Activated CD4-positive, alpha-beta T cell treated with anti-CD3 and anti-CD28 coated beads for 1 hour (primary cell): ENCODE measurements around the gene NKPD1.
A peak's percentile ranks its signal among the peaks of the same experiment; 100 is the strongest.

Experiments used
- DNase-seq: peaks from one replicate; pipeline ENCODE4 v3.0.0-alpha.2; 2020

The NKPD1 gene

GRCh38 chr19:45160870-45161737 lies at the start of gene NKPD1:
Gene NKPD1 (minus strand): TSS chr19:45160982. CDS start chr19:45160150, 832 bp downstream.
- DNase-seq = no peak

- DNase-seq = no peak
These were observed 45.5 kb upstream of the NKPD1 start for GRCh38 chr19:45206328-45206727.

DNA sequence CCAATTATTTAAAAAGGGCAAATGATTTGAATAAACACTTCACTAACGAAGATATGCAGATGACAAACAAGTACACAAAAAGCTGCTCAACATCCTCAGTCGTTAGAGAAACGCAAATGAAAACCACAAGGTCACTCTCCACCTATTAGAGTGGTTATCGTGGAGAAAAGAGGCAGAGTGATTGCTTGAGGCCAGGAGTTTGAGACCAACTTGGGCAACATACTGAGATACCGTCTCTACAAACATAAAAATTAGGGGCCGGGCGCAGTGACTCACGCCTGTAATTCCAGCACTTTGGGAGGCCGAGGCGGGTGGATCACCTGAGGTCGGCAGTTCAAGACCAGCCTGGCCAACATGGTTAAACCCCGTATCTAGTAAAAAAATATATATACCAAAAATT lies 45.0 kb upstream of the NKPD1 start:
- no peak for DNase-seq

DNA sequence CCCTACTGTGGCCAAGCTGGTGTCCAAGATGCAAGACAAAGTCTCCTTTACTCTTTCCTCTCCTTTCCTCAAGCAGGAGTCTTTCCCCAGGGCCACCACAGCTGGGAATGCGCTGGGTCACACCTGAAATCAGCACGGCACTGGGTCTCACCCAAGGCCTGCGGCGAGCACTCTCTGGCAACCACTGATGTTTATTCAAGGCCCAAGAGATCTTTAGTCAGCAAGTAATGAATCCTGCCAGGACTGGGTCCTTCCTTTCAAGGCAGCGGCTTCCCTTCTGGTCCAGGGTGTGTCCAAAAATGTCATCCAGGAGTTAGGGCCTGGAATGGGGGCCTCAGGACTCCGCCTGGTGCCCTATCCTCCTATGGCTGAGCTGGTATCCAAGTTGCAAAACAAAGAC lies 41.9 kb upstream of the NKPD1 start:
- DNase-seq = no peak

- DNase-seq = no peak
These were observed 39.8 kb upstream of the NKPD1 start for GRCh38 chr19:45200568-45200967.

DNA sequence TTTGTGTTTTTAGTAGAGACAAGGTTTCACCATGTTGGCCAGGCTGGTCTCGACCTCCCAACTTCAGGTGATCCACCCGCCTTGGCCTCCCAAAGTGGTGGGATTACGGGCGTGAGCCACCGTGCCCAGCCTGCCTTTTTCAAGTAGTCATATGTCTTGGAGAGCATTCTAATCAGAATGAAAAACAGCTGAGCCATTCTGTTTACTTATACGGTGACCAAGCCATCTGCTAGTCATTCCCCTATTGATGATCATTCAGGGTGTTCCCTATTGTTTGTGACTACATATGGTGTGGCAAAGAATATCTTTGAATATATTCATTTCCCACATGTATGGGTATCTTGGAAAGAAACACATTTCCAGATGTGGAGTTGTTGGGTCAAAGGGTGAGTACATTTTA lies 35.0 kb upstream of the NKPD1 start:
- DNase-seq = no peak

GRCh38 chr19:45191375-45191774 lies 30.6 kb upstream of the NKPD1 start:
- no peak for DNase-seq

DNA sequence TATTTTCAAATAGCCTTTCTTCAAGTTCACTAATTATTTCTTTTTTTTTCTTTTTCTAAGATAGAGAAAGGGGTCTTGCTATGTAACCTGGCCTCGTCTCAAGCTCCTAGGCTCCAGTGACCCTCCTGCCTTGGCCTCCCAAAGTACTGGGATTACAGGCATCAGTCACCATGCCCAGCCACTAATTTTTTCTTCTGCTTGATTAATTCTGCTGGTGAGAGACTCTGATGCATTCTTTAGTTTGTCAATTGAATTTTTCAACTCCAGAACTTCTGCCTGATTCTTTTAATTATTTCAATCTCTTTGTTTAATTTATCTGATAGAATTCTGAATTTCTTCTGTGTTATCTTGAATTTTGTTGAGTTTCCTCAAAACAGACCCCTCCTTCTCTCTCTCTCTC lies 29.2 kb upstream of the NKPD1 start:
- no peak for DNase-seq

DNA sequence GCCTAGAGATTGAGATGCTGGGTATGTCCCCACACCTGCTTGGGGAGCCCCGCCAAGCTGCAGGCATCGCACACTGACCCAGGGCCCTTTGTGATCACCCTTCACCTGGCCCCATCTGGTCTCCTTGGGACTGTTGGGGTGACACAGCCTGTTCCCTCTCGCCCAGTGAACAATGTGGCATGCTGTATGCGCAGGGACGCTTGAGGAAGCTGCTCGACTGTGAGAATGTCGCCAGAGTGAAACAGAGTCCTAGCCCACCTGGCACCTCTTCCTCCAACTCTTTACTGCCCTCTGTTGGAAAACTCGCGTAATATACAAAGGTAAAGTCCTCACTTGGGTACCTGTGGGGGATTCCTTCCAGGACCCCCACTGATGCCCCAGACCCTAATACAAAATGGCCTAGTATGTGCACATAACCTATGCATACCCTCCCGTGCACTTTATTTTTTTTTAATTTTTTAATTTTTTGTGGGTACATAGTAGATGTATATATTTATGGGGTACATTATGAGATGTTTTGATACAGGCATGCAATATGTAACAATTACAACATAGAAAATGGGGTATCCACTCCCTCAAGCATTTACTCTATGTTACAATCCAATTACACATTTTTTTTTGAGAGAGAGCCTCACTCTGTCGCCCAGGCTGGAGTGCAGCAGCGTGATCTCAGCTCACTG lies 26.8 kb upstream of the NKPD1 start:
- DNase-seq = no peak

GRCh38 chr19:45186509-45187334 lies 25.9 kb upstream of the NKPD1 start:
- DNase-seq = no peak

DNA sequence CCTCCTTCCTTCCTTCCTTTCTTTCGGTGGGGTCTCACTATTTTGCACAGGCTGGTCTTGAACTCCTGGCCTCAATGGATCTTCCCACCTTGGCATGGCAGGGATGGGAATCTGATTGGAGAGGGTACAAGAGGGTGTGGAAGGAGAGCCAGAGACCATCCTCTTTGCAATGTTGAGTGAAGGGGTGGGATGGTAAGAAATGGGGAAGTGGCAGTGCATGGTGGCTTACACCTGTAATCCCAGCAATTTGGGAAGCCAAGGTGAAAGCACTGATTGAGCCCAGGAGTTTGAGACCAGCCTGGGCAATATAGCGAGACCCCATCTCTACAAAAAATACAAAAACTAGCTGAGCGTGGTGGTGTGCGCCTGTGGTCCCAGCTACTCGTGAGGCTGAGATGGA lies 23.3 kb upstream of the NKPD1 start:
- no peak for DNase-seq

DNA sequence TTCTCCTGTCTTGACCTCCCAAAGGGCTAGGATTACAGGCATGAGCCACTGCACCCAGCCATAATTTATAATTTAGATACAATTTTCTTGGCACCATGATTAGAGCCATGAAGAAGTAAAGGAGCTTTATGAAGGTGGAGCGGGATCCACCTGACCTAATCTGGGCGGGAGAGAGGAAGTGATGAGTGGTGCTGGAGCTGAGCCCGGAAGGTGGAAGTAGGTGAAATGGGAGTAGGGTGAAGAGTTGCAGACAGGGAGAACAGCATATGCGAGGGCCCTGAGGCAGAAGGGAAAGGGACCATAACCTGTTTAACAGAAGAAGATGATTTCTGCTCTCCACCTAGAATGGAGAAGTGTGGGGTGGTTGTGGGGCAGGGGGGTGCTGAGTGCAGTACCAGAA lies 22.0 kb upstream of the NKPD1 start:
- no peak for DNase-seq

GRCh38 chr19:45180936-45181335 lies 20.2 kb upstream of the NKPD1 start:
- no peak for DNase-seq

- no peak for DNase-seq
These were observed 19.1 kb upstream of the NKPD1 start for GRCh38 chr19:45179892-45180370.

- DNase-seq = no peak
These were observed 18.5 kb upstream of the NKPD1 start for GRCh38 chr19:45179072-45179891.

- DNase-seq = peak; percentile 99
These were observed 17.7 kb upstream of the NKPD1 start, which contains the start of gene BLOC1S3 for GRCh38 chr19:45178262-45179071. Gene BLOC1S3 (plus strand): TSS chr19:45178784. CDS start chr19:45179297, 513 bp downstream.

DNA sequence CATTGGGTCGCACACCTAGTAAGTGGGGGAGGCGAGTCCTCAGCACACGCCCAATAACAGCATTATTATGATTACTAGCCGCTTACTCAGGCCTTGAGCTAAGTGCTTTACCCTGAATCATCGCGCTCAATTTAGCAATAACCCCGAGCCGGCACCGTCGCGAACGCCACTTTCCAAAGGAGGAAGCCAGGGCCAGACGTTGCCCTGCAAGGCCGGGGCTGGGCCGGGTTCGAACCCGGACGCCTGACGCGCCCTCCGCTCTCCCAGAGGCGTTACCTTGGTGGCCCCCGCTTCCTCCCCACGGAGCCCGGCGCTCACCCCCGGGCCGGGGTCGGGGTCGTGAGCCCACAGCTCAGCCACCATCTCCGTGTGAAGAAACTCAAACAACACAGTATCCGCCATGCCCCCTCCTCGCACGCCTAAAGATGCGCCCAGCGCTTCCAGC lies 17.1 kb upstream of the NKPD1 start, which contains the start of gene TRAPPC6A:
Gene TRAPPC6A, minus strand, starts transcription at position 421 of the 445 bp plus-strand sequence. Its CDS starts 19 bp downstream, at position 402.
- DNase-seq = no peak

DNA sequence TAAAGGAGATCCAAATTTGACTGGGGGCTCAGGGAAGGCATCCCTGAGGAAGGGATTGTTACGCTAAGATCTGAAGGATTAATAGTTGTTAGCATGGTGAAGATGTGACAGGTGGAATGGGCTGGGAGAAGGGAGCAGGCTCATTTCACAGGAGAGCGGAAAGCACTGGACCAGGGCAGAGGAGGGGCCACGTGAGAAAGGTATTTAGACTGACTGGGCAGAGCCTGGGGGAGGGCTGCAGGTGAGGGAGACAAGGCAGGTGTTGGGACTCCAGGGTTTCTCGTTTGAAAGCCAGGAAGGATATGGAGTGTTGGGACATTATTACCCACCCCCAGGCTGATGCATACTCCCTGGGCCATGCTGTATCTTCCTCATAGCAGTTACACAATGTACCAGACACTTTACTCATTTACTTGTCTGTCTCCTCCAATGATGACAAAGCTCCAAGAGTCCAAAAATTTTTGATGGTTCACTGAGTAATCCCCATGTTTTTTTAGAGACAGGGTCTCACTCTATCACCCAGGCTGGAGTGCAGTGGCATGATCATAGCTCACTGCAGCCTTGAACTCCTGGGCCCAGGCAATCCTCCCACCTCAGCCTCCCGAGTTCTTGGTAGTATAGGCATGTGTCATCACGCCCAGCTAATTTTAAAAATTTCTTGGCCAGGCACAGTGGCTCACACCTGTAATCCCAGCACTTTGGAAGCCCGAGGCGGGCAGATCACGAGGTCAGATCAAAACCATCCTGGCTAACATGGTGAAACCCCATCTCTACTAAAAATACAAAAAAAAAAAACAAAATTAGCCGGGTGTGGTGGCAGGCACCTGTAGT lies 14.9 kb upstream of the NKPD1 start:
- no peak for DNase-seq

- DNase-seq = no peak
These were observed 13.0 kb upstream of the NKPD1 start for GRCh38 chr19:45173816-45174215.

DNA sequence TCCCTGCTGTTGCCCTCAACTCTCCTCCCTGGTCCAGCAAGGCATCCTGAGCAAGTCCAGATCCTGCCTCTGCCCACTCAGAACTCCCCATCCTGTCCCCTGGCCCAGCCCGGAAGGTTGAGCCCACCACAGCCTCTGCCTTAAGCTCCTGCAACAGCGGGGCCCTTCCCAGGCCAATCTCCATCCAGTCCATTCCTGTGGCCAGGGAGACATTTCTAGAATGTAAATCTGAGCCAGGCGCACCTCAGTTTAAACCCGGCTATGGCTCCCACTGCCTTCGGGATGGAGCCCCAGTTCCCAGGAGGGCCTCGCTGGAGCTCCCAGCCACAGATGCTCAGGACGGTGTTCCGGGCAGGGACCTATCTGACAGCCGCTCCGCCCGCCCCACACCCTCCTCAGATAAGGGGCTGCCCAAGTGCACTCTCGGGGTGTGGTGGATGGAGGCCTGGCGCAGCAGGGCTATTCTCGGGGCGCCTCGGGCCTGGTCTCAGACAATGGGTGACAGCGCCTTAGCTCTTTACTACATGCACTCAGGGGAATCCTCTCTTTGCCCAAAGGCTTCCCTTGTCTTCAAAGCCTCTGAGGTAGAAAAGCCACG lies 11.9 kb upstream of the NKPD1 start:
- no peak for DNase-seq
